Measurements from ENCODE around the gene THBS2. TPM values are rescaled to one million over a fixed set of nuclear protein-coding genes. Genes with fewer than 3 reads are reported as not detected.
A peak's percentile ranks its signal among the peaks of the same experiment; 100 is the strongest.

Gene THBS2
- total and polyA plus RNA-seq, 2 of the 4 experiments (the other 2 are of a cell fraction) = 97.3 to 113 TPM

DNA sequence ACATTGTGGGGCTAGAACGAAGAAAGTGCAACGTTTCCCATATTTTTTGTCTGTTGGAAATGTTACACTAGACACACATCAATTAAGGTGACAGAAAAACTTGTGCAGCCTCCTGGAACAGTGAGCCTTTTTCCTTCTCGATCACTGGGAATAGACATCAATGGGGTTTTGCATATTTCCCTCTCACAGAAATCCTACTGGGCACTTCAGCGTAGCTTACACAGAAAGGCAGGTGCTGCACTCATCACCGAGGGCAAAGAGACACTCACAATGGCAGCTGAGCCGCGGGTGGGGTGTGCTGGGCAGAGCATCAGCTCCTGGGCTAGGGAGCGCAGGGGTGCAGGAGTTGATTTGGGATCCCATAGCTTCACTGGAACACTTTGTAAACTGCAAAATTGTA, 64.5 kb downstream of the THBS2 start:
- ATAC-seq (ENCODE audit: low read depth) (no peak), DNase-seq (no peak)
- H3K23ac ChIP-seq (ENCODE audit: low read depth, low read length) = no peak overlapping the region
- no peak overlapping the region for H2AFZ ChIP-seq (replicated peaks; ENCODE audit: low read length, poor library complexity)
- POLR2A ChIA-PET (ENCODE audit: unreplicated experiment) = no interaction called here
- no peak overlapping the region for H2AK9ac ChIP-seq (replicated peaks; ENCODE audit: low read depth, low read length, poor library complexity)
- intact Hi-C loops (cut with micrococcal nuclease) = loop anchor here (10.0 kb wide), 1 partner anchor 714 kb away; no protein-coding TSS in a partner anchor
- H3K18ac ChIP-seq (ENCODE audit: low read depth, low read length) = peak overlapping the region; percentile 28
- H3K9ac ChIP-seq (ENCODE audit: low read depth, low read length) = no peak overlapping the region
- peak overlapping the region; percentile 57 for H2BK5ac ChIP-seq (ENCODE audit: low read depth, low read length, poor library complexity, severe bottlenecking)
- peak overlapping the region; percentile 46; the same call in 1 of the 2 replicates for H3K27ac ChIP-seq (ENCODE audit: insufficient read depth, low read length)
- WGBS, 2 experiments (ENCODE audit: extremely low coverage in 2 of 2, insufficient read length in 1 of 2) = 77% methylated on average over 3 of the region's 8 CpGs; no CpG with 5 or more reads in 1 of the 2 experiments
- no peak overlapping the region for H3K4me2 ChIP-seq (ENCODE audit: low read depth, low read length)
- no peak for TF ChIP-seq SMC3 (IDR thresholded peaks at IDR 0.05; ENCODE audit: low read depth, low read length)
- TF ChIP-seq BHLHE40 (IDR thresholded peaks at IDR 0.05; ENCODE audit: low read depth, low read length) = no peak
- no peak for TF ChIP-seq RCOR1 (IDR thresholded peaks at IDR 0.05; ENCODE audit: insufficient replicate concordance, low read length)
- no peak for TF ChIP-seq CHD1 (IDR thresholded peaks at IDR 0.05; ENCODE audit: low read depth, low read length)
- H4K91ac ChIP-seq (ENCODE audit: insufficient read depth, low read depth, low read length) = peak overlapping the region; percentile 61; the same call in 1 of the 2 replicates
- in situ Hi-C loops (cut with MboI; ENCODE audit: low sequenced_read_pairs) = no loop called here
- H3K4me1 ChIP-seq (ENCODE audit: control insufficient read depth, insufficient read depth, low read length) = peaks cover 21% of the 10 kb centered on the region
- H2BK20ac ChIP-seq (ENCODE audit: low read depth, low read length) = 0 out of 2 replicates have a peak overlapping the region, but pooled peaks have one; percentile 20
- H2BK15ac ChIP-seq (ENCODE audit: low read depth, low read length) = no peak overlapping the region
- H3K79me1 ChIP-seq (ENCODE audit: low read depth in 1 of 2, low read length in 2 of 2) = no peaks in the 10 kb centered on the region
- dilution Hi-C loops (cut with HindIII; ENCODE audit: low sequenced_read_pairs, unreplicated experiment) = no loop called here
- no peak overlapping the region for H3K4me3 ChIP-seq (ENCODE audit: insufficient read depth, low read depth, low read length)
- peak overlapping the region; percentile 82 for H4K5ac ChIP-seq (ENCODE audit: low read depth, low read length)
- no peaks in the 10 kb centered on the region for H4K20me1 ChIP-seq (ENCODE audit: insufficient read depth, low read length)
- peak overlapping the region; percentile 26; the same call in 1 of the 2 replicates for H3K4ac ChIP-seq (ENCODE audit: low read depth, low read length)
- H3K56ac ChIP-seq (ENCODE audit: extremely low read depth, insufficient read depth, low read length) = no peak overlapping the region
- no TSS peak for BruUV-seq (replicated peaks)
- H4K8ac ChIP-seq (ENCODE audit: low read depth in 2 of 2, low read length in 2 of 2) = 0 out of 4 replicates have a peak overlapping the region, but pooled peaks have one; percentile 5 to 16
- no peaks in the 10 kb centered on the region for H3K36me3 ChIP-seq (ENCODE audit: control insufficient read depth, insufficient read depth, low read length)
- peak overlapping the region; percentile 63 for H2BK120ac ChIP-seq (ENCODE audit: low read depth, low read length)
- peaks cover 10% of the 10 kb centered on the region; the same call in 1 of the 2 replicates for H3K9me1 ChIP-seq (ENCODE audit: insufficient read depth, low read length)
- peaks cover 2% of the 10 kb centered on the region; the same call in 1 of the 2 replicates for H3K9me3 ChIP-seq (ENCODE audit: control insufficient read depth, insufficient read depth, low read length)
- no peaks in the 10 kb centered on the region for H3K27me3 ChIP-seq (ENCODE audit: control insufficient read depth, insufficient read depth, low read length)
- CTCF ChIA-PET = interaction anchor here (0.9 kb wide), 1 partner anchor 246 kb away, joined by 5 read pairs; no protein-coding TSS in a partner anchor
- H2AK5ac ChIP-seq (ENCODE audit: low read depth, low read length) = peak overlapping the region; percentile 64; the same call in 1 of the 2 replicates
- H3K14ac ChIP-seq (replicated peaks; ENCODE audit: low read depth, low read length) = no peak overlapping the region; the same call in 1 of the 2 replicates
